ENCODE data around the gene AFM.

AFM gene

DNA sequence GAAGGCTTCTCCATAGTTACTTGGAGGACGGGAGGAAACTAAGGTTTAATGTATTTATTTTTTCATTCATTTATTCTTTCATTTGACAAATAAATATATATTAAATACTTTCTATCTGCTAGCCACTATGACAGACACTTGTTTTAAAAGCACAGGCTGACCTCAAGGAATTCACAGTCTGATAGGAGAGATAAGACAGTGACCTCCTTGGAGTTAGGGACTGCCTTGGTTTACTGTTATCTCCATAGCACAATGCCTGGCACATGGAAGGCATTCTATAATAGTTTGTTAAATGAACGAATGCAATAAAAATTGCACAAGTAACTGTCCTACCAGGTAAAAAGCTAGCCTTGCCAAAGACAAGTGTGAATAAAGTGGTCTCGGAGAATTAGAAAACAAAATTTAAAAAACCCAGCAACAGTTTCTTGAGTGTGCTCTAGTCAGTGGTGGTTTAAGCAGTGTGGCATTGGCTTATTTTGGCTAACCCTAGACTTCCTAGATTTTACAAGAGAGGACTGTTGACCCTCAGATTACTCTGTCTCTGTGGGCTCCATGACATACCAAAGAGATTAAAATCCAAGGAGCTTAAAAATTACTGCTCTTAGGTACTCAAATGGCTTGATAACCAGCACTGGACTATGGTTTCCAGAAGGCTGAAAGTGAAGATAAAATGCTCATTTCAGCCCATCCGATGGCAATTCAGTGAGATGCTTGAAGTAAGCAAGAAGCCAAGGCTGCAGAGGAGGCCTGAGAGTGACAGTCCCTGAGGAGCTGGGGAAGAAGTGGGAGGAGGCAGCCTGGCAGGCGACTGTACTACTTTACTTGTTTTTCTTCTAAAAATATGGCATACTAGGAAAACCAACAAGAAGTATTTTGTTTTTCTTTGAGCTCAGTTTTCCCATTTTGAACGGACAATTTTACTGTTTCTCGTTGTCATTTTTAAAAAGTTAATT is 35.9 kb upstream of the AFM start:
- DNase-seq = no peak
- intact Hi-C loops (cut with DNase I; ENCODE audit: low total_unique reads) = no loop called here
- no peaks in the 10 kb centered on the region for H3K4me1 ChIP-seq
- H3K4me3 ChIP-seq = no peak overlapping the region
- no peaks in the 10 kb centered on the region for H3K9me3 ChIP-seq
- TF ChIP-seq, protein P1, sequence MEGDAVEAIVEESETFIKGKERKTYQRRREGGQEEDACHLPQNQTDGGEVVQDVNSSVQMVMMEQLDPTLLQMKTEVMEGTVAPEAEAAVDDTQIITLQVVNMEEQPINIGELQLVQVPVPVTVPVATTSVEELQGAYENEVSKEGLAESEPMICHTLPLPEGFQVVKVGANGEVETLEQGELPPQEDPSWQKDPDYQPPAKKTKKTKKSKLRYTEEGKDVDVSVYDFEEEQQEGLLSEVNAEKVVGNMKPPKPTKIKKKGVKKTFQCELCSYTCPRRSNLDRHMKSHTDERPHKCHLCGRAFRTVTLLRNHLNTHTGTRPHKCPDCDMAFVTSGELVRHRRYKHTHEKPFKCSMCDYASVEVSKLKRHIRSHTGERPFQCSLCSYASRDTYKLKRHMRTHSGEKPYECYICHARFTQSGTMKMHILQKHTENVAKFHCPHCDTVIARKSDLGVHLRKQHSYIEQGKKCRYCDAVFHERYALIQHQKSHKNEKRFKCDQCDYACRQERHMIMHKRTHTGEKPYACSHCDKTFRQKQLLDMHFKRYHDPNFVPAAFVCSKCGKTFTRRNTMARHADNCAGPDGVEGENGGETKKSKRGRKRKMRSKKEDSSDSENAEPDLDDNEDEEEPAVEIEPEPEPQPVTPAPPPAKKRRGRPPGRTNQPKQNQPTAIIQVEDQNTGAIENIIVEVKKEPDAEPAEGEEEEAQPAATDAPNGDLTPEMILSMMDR (IDR thresholded peaks at IDR 0.05) = no peak
- no peak overlapping the region for H3K27ac ChIP-seq
- H3K27me3 ChIP-seq = no peaks in the 10 kb centered on the region
- no peaks in the 10 kb centered on the region for H3K36me3 ChIP-seq

DNA sequence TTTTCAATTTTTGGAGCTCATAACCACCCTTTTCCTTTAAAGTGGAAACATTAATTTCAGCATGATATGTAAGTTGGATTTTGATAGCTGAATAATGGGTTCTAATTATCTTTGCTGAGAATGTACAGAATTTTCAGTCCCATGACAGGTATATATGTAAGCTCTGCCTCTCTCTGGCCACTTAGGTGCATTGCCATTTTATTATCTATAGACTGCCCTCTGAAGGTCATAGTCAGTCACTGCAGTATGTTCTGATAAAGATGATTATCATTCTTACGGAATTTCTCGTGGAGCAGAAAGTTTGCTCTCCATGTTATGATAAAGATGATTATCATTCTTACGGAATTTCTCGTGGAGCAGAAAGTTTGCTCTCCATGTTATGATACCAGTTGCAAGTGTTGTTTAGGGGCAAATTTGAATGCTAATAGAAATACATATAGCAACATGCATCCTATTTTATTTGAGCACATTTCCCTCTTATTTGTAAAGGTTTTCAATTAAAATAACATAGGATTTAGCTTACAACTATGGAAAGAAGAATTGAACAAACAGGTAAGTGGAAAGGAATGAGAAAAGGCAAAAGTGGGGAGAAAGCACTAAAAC is 35.1 kb upstream of the AFM start:
- TF ChIP-seq, protein P1 (IDR thresholded peaks at IDR 0.05) = peak; percentile 33 to 35
- no peaks in the 10 kb centered on the region for H3K4me1 ChIP-seq
- intact Hi-C loops (cut with DNase I; ENCODE audit: low total_unique reads) = no loop called here
- no peaks in the 10 kb centered on the region for H3K36me3 ChIP-seq
- no peaks in the 10 kb centered on the region for H3K9me3 ChIP-seq
- H3K27me3 ChIP-seq = no peaks in the 10 kb centered on the region
- DNase-seq = no peak
- no peak overlapping the region for H3K27ac ChIP-seq
- no peak overlapping the region for H3K4me3 ChIP-seq

DNA sequence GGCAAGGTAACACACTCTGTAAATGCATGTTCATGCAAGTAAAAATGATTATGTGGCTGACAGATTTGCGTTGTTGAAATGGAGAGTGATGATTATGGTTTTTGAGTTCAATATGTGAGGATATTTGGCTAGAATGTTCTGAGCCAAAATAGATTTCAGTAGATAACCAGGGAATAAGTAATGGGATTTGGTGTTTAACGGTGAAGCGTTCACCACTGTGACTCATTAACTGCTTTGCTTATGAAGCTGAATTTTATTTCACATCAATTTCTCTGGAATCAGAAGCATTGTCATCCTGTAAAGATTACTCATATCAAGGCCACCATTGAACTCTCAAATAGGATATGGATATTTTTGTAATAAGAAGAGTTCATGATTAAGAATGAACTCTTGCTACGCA is 33.9 kb upstream of the AFM start:
- no peak overlapping the region for H3K27ac ChIP-seq
- H3K4me1 ChIP-seq = no peaks in the 10 kb centered on the region
- no peaks in the 10 kb centered on the region for H3K9me3 ChIP-seq
- no peaks in the 10 kb centered on the region for H3K36me3 ChIP-seq
- DNase-seq = no peak
- H3K27me3 ChIP-seq = no peaks in the 10 kb centered on the region
- no peak overlapping the region for H3K4me3 ChIP-seq
- TF ChIP-seq, protein P1 (IDR thresholded peaks at IDR 0.05) = no peak
- intact Hi-C loops (cut with DNase I; ENCODE audit: low total_unique reads) = no loop called here

DNA sequence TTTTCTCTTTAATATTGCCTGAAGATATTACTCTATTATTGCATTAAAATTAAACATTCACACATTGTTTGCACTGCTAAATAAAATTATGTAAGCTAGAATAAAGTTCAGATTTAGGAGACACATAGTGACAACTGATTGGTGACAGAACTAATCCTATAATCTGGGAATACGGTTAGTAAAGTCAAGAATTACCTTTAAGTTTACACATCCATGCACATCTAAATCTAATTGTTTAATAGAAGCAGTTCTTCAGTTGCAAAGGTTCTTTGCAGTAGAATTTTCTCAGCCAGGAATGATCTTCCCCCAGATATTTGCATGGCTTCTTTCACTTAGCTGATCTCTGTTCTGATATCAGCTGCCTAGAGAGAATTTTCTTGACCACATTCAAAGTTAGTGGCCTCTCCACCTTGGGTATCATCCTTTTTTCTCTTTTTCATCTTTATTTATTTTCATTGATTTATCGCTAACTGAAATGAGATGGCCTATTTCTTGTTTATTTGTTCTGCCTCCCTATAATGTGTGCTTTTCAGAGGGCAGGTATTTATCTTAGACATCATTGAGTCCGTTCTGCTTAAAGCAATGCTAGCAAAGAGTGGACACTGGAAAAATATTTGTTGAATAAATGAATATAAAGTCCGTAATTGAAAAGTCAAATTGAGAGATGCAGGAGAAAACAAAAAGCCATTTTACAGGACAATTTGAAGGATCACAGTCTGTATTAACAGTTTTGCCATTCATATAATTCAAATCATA is 32.9 kb upstream of the AFM start:
- no peaks in the 10 kb centered on the region for H3K27me3 ChIP-seq
- no peak overlapping the region for H3K4me3 ChIP-seq
- no peaks in the 10 kb centered on the region for H3K9me3 ChIP-seq
- no peaks in the 10 kb centered on the region for H3K36me3 ChIP-seq
- intact Hi-C loops (cut with DNase I; ENCODE audit: low total_unique reads) = no loop called here
- H3K4me1 ChIP-seq = no peaks in the 10 kb centered on the region
- TF ChIP-seq, protein P1 (IDR thresholded peaks at IDR 0.05) = no peak
- no peak for DNase-seq
- no peak overlapping the region for H3K27ac ChIP-seq

DNA sequence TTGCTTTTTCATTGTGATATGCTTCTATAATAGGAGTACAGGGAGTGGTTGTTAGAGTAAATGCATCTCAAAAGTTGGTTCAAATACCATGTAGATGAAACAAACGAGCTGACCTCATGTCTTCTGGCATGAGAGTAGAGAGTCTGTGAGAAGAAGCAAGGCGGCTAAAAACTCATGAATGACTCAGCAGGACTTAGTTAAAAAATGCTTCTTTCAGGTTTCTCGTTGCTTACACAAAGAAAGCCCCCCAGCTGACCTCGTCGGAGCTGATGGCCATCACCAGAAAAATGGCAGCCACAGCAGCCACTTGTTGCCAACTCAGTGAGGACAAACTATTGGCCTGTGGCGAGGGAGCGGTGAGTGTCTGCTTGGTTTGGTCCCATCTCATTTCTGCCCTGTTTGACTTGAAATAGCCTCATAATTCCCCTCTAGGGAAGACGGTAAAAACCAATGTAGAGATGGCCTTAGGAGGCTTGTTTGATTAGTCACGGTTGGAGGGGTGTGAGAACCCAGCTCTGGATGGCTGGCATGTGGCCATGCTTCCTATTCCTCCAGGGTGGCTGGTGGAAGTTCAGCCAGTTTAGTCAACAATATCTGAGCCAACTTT is 31.0 kb upstream of the AFM start:
- no peak for DNase-seq
- Histone ChIP-seq H3K4me3 (no peak overlapping the region), H3K4me1 (no peaks in the 10 kb centered on the region), H3K9me3 (no peaks in the 10 kb centered on the region), H3K27me3 (no peaks in the 10 kb centered on the region), H3K36me3 (no peaks in the 10 kb centered on the region), H3K27ac (no peak overlapping the region)
- TF ChIP-seq, protein P1 (IDR thresholded peaks at IDR 0.05) = no peak
- intact Hi-C loops (cut with DNase I; ENCODE audit: low total_unique reads) = no loop called here
